Measurements from ENCODE around the gene TXK. TPM values are rescaled to one million over a fixed set of nuclear protein-coding genes. Genes with fewer than 3 reads are reported as not detected.

TXK gene
- total RNA-seq, 1 experiment from 2014 or later, result 0.70 TPM

- no peak for TF ChIP-seq ZNF317 (CRISPR knock-in tag; IDR thresholded peaks at IDR 0.05; ENCODE audit: borderline replicate concordance, low read depth)
- TF ChIP-seq RORB (CRISPR knock-in tag; IDR thresholded peaks at IDR 0.05), result no peak
- no peak for TF ChIP-seq ZNF219 (CRISPR knock-in tag; IDR thresholded peaks at IDR 0.05; ENCODE audit: borderline replicate concordance)
- TF ChIP-seq ATF3 (CRISPR knock-in tag; conservative IDR thresholded peaks at IDR 0.05), result no peak
- no peak for TF ChIP-seq ESRRA (CRISPR knock-in tag; IDR thresholded peaks at IDR 0.05; ENCODE audit: borderline replicate concordance)
- no peak for TF ChIP-seq KAT7 (CRISPR knock-in tag; IDR thresholded peaks at IDR 0.05; ENCODE audit: borderline replicate concordance)
- TF ChIP-seq HMGA2 (CRISPR knock-in tag; IDR thresholded peaks at IDR 0.05), result no peak
- TF ChIP-seq JUN (CRISPR knock-in tag; IDR thresholded peaks at IDR 0.05), result no peak
Measured at GRCh38 chr4:48109413-48110263, 24.4 kb downstream of the TXK start (continued).

GRCh38 chr4:48108309-48109073 is 25.6 kb downstream of the TXK start:
- Mint-ChIP-seq H3K27ac (no peak overlapping the region), H3K36me3 (no peaks in the 10 kb centered on the region), H3K4me1 (peaks cover 36% of the 10 kb centered on the region), H3K4me3 (no peak overlapping the region), H3K27me3 (ENCODE audit: low read depth) (no peaks in the 10 kb centered on the region), H3K9me3 (no peaks in the 10 kb centered on the region)
- ChIA-PET CTCF (interaction anchor here (0.6 to 1.3 kb wide), 4 partner anchors 19 to 451 kb away, joined by 3 to 5 read pairs (median 4); no protein-coding TSS in a partner anchor), POLR2A (no interaction called here)
- TF ChIP-seq NR2C2 (CRISPR knock-in tag; IDR thresholded peaks at IDR 0.05) (no peak), ZNF281 (CRISPR knock-in tag; IDR thresholded peaks at IDR 0.05) (no peak), ESRRA (CRISPR knock-in tag; IDR thresholded peaks at IDR 0.05; ENCODE audit: borderline replicate concordance) (no peak), ATF3 (CRISPR knock-in tag; conservative IDR thresholded peaks at IDR 0.05) (no peak), TCF7 (CRISPR knock-in tag; IDR thresholded peaks at IDR 0.05; ENCODE audit: low read depth) (no peak), ATF2 (CRISPR knock-in tag; IDR thresholded peaks at IDR 0.05; ENCODE audit: borderline replicate concordance, low read depth) (no peak), EMX1 (CRISPR knock-in tag; IDR thresholded peaks at IDR 0.05) (no peak), SMAD4 (CRISPR knock-in tag; IDR thresholded peaks at IDR 0.05) (no peak), ARID4B (CRISPR knock-in tag; IDR thresholded peaks at IDR 0.05; ENCODE audit: borderline replicate concordance) (no peak), MYBL2 (CRISPR knock-in tag; IDR thresholded peaks at IDR 0.05) (no peak), JUN (CRISPR knock-in tag; IDR thresholded peaks at IDR 0.05) (no peak), OVOL2 (CRISPR knock-in tag; IDR thresholded peaks at IDR 0.05; ENCODE audit: borderline replicate concordance) (no peak), FOXP1 (CRISPR knock-in tag; IDR thresholded peaks at IDR 0.05; ENCODE audit: borderline replicate concordance) (no peak), ZNF263 (CRISPR knock-in tag; IDR thresholded peaks at IDR 0.05; ENCODE audit: low read depth) (no peak), ZNF121 (CRISPR knock-in tag; IDR thresholded peaks at IDR 0.05) (no peak), ATF1 (CRISPR knock-in tag; IDR thresholded peaks at IDR 0.05) (no peak), CDX4 (CRISPR knock-in tag; IDR thresholded peaks at IDR 0.05; ENCODE audit: borderline replicate concordance) (no peak)
- ATAC-seq (no peak), DNase-seq (ENCODE audit: low spot score) (no peak)
